Measurements from ENCODE around the gene FBN1. TPM values are rescaled to one million over a fixed set of nuclear protein-coding genes. Genes with fewer than 3 reads are reported as not detected.

The FBN1 gene
- total and polyA plus RNA-seq, 2 experiments from 2014 or later, result 1.9 to 3.8 TPM

GRCh38 chr15:48440084-48440483 is 205.4 kb downstream of the FBN1 start:
- ATAC-seq (peak; percentile 99), DNase-seq (ENCODE audit: low spot score) (peak; percentile 79)
- H2AFZ ChIP-seq, result no peak overlapping the region; the same call in 1 of the 2 replicates
- no peaks in the 10 kb centered on the region for H3K36me3 ChIP-seq (ENCODE audit: insufficient read depth)
- H3K9me3 Mint-ChIP-seq, result no peaks in the 10 kb centered on the region
- no peaks in the 10 kb centered on the region for H3K36me3 Mint-ChIP-seq (ENCODE audit: low read depth)
- peak overlapping the region; percentile 26; the same call in 2 of the 3 replicates for H3K4me3 Mint-ChIP-seq
- H3K4me3 ChIP-seq, result no peak overlapping the region
- no peaks in the 10 kb centered on the region for H3F3A ChIP-seq (replicated peaks; ENCODE audit: low read depth)
- no peaks in the 10 kb centered on the region for H4K20me1 ChIP-seq (replicated peaks; ENCODE audit: insufficient read depth)
- no peaks in the 10 kb centered on the region for H3K27me3 ChIP-seq (ENCODE audit: insufficient read depth)
- peaks cover 26% of the 10 kb centered on the region for H3K4me1 Mint-ChIP-seq
- no peaks in the 10 kb centered on the region for H3K9me2 ChIP-seq (ENCODE audit: insufficient read depth)
- TF ChIP-seq, protein P1, sequence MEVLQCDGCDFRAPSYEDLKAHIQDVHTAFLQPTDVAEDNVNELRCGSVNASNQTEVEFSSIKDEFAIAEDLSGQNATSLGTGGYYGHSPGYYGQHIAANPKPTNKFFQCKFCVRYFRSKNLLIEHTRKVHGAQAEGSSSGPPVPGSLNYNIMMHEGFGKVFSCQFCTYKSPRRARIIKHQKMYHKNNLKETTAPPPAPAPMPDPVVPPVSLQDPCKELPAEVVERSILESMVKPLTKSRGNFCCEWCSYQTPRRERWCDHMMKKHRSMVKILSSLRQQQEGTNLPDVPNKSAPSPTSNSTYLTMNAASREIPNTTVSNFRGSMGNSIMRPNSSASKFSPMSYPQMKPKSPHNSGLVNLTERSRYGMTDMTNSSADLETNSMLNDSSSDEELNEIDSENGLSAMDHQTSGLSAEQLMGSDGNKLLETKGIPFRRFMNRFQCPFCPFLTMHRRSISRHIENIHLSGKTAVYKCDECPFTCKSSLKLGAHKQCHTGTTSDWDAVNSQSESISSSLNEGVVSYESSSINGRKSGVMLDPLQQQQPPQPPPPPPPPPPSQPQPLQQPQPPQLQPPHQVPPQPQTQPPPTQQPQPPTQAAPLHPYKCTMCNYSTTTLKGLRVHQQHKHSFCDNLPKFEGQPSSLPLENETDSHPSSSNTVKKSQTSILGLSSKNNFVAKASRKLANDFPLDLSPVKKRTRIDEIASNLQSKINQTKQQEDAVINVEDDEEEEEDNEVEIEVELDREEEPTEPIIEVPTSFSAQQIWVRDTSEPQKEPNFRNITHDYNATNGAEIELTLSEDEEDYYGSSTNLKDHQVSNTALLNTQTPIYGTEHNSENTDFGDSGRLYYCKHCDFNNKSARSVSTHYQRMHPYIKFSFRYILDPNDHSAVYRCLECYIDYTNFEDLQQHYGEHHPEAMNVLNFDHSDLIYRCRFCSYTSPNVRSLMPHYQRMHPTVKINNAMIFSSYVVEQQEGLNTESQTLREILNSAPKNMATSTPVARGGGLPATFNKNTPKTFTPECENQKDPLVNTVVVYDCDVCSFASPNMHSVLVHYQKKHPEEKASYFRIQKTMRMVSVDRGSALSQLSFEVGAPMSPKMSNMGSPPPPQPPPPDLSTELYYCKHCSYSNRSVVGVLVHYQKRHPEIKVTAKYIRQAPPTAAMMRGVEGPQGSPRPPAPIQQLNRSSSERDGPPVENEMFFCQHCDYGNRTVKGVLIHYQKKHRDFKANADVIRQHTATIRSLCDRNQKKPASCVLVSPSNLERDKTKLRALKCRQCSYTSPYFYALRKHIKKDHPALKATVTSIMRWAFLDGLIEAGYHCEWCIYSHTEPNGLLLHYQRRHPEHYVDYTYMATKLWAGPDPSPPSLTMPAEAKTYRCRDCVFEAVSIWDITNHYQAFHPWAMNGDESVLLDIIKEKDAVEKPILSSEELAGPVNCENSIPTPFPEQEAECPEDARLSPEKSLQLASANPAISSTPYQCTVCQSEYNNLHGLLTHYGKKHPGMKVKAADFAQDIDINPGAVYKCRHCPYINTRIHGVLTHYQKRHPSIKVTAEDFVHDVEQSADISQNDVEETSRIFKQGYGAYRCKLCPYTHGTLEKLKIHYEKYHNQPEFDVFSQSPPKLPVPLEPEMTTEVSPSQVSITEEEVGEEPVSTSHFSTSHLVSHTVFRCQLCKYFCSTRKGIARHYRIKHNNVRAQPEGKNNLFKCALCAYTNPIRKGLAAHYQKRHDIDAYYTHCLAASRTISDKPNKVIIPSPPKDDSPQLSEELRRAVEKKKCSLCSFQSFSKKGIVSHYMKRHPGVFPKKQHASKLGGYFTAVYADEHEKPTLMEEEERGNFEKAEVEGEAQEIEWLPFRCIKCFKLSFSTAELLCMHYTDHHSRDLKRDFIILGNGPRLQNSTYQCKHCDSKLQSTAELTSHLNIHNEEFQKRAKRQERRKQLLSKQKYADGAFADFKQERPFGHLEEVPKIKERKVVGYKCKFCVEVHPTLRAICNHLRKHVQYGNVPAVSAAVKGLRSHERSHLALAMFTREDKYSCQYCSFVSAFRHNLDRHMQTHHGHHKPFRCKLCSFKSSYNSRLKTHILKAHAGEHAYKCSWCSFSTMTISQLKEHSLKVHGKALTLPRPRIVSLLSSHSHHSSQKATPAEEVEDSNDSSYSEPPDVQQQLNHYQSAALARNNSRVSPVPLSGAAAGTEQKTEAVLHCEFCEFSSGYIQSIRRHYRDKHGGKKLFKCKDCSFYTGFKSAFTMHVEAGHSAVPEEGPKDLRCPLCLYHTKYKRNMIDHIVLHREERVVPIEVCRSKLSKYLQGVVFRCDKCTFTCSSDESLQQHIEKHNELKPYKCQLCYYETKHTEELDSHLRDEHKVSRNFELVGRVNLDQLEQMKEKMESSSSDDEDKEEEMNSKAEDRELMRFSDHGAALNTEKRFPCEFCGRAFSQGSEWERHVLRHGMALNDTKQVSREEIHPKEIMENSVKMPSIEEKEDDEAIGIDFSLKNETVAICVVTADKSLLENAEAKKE (CRISPR knock-in tag; IDR thresholded peaks at IDR 0.05), result no peak
- no peak for TF ChIP-seq REST (IDR thresholded peaks at IDR 0.05; ENCODE audit: unreplicated experiment)
- TF ChIP-seq JUNB (IDR thresholded peaks at IDR 0.05; ENCODE audit: unreplicated experiment), result no peak
- no peak for TF ChIP-seq ZNF114 (CRISPR knock-in tag; IDR thresholded peaks at IDR 0.05)
- no peak for TF ChIP-seq EZH2phosphoT487 (IDR thresholded peaks at IDR 0.05; ENCODE audit: unreplicated experiment)
- TF ChIP-seq ZNF331 (CRISPR knock-in tag; IDR thresholded peaks at IDR 0.05; ENCODE audit: low read depth), result no peak
- TF ChIP-seq NANOG (IDR thresholded peaks at IDR 0.05; ENCODE audit: borderline replicate concordance), result no peak
- TF ChIP-seq CREB1 (CRISPR knock-in tag; IDR thresholded peaks at IDR 0.05; ENCODE audit: low read depth), result no peak
- TF ChIP-seq EZH2 (IDR thresholded peaks at IDR 0.05; ENCODE audit: low read depth, unreplicated experiment), result no peak
- no peak for TF ChIP-seq CTCF (conservative IDR thresholded peaks at IDR 0.05; ENCODE audit: low read depth in 2 of 2)
- no peak for TF ChIP-seq ETS1 (IDR thresholded peaks at IDR 0.05)
- no peak for TF ChIP-seq POLR2AphosphoS5 (IDR thresholded peaks at IDR 0.05; ENCODE audit: low read depth)
- H3K79me2 ChIP-seq (replicated peaks; ENCODE audit: insufficient read depth), result no peaks in the 10 kb centered on the region
- peak overlapping the region; percentile 80; the same call in 1 of the 2 replicates for H3K27ac ChIP-seq (ENCODE audit: low read depth)
- peaks cover 15% of the 10 kb centered on the region for H3K4me1 ChIP-seq (ENCODE audit: insufficient read depth)
- peak overlapping the region; percentile 88 for H3K27ac Mint-ChIP-seq
- H3K4me2 ChIP-seq, result peak overlapping the region; percentile 40
- no peaks in the 10 kb centered on the region for H3K27me3 Mint-ChIP-seq (ENCODE audit: insufficient read depth, low read depth, poor library complexity)
